GM23248 (cell line): ENCODE data around the gene ZC3H12D. TPM values are rescaled to one million over a fixed set of nuclear protein-coding genes. Genes with fewer than 3 reads are reported as not detected.

Source experiments
- DNase-seq: peaks from one replicate; pipeline ENCODE4 v3.0.0-alpha.2; 2015
- H2AFZ ChIP-seq: fragments of 200-600 bp; sonication (generic); 2 replicates; pipeline ENCODE4 v1.6.1; 2016; ENCODE audit warnings: antibody characterized with exemption
- H3F3A ChIP-seq: fragments of 200-600 bp; sonication (generic); 2 replicates; pipeline ENCODE4 v1.6.1; 2016; ENCODE audit warnings: mild to moderate bottlenecking, antibody characterized with exemption, mixed run types; ENCODE audit not compliant: insufficient read depth
- H3K27ac ChIP-seq: fragments of 200-600 bp; sonication (generic); 2 replicates; pipeline ENCODE4 v1.5.1; 2016; ENCODE audit warnings: mild to moderate bottlenecking
- H3K27me3 ChIP-seq: fragments of 200-600 bp; sonication (generic); replicated peaks from 2 replicates; pipeline ENCODE4 v1.6.1; 2016; ENCODE audit warnings: mild to moderate bottlenecking; ENCODE audit not compliant: insufficient read depth
- H3K36me3 ChIP-seq: fragments of 200-600 bp; sonication (generic); 2 replicates; pipeline ENCODE4 v1.6.1; 2016; ENCODE audit warnings: low read depth, mild to moderate bottlenecking
- H3K4me1 ChIP-seq: fragments of 200-600 bp; sonication (generic); 2 replicates; pipeline ENCODE4 v1.6.1; 2016; ENCODE audit warnings: mild to moderate bottlenecking; ENCODE audit not compliant: insufficient read depth
- H3K4me2 ChIP-seq: fragments of 200-600 bp; sonication (generic); one replicate; pipeline ENCODE4 v1.6.1; 2016; ENCODE audit warnings: mild to moderate bottlenecking; ENCODE audit not compliant: unreplicated experiment
- H3K4me3 ChIP-seq: fragments of 200-600 bp; sonication (generic); 2 replicates; pipeline ENCODE4 v1.5.1; 2016; ENCODE audit warnings: mild to moderate bottlenecking
- H3K79me2 ChIP-seq: fragments of 200-600 bp; sonication (generic); 2 replicates; pipeline ENCODE4 v1.6.1; 2016; ENCODE audit warnings: mild to moderate bottlenecking; ENCODE audit not compliant: insufficient read depth
- H3K9ac ChIP-seq: fragments of 200-600 bp; sonication (generic); 2 replicates; pipeline ENCODE4 v1.6.1; 2016; ENCODE audit warnings: mild to moderate bottlenecking
- H3K9me2 ChIP-seq: fragments of 200-600 bp; sonication (generic); 2 replicates; pipeline ENCODE4 v1.6.1; 2016; ENCODE audit warnings: mixed run types, mild to moderate bottlenecking, moderate library complexity; ENCODE audit not compliant: insufficient read depth
- H3K9me3 ChIP-seq: fragments of 200-600 bp; sonication (generic); one replicate; pipeline ENCODE4 v1.6.1; 2017; ENCODE audit warnings: low read depth
- H4K20me1 ChIP-seq: fragments of 200-600 bp; sonication (generic); 2 replicates; pipeline ENCODE4 v1.6.0; 2016; ENCODE audit not compliant: insufficient read depth
- EZH2 ChIP-seq: fragments of 200-600 bp; sonication (generic); IDR thresholded peaks from 2 replicates; pipeline ENCODE4 v1.6.1; 2018; ENCODE audit warnings: antibody characterized with exemption, mild to moderate bottlenecking; ENCODE audit not compliant: insufficient read depth, poor library complexity, severe bottlenecking
- EZH2phosphoT487 ChIP-seq: fragments of 200-600 bp; sonication (generic); IDR thresholded peaks from 2 replicates; pipeline ENCODE4 v1.6.1; 2018; ENCODE audit warnings: antibody characterized with exemption, moderate library complexity, mild to moderate bottlenecking, low read depth; ENCODE audit not compliant: insufficient read depth
- WGBS, 2 experiments: methylation state at CpG; one replicate each; pipeline ENCODE4 v1.1.6; 2015 to 2017; ENCODE audit warnings: low lambda C conversion rate in 2 of 2, low coverage in 1 of 2; ENCODE audit errors: missing lambda C conversion rate in 2 of 2; 5-methylcytosine and 5-hydroxymethylcytosine counted together
- in situ Hi-C: fragments of 300-500 bp; cut with MboI; formaldehyde crosslinking; loops from 2 replicates; pipeline ENCODE4 v1.15.0; 2020
- polyA plus RNA-seq: library from polyadenylated mRNA; unstranded; fragments of >200 nt; fragmentation: Nextera tagmentation; extraction: Ambion mirVana; gene quantifications from 2 replicates; pipeline ENCODE4 v1.2.1, GENCODE V29; 2016
- total RNA-seq: library from RNA; depleted of rRNA; stranded (reverse); fragments of >200 nt; shearing (Covaris generic); gene quantifications from 2 replicates; pipeline ENCODE4 v1.2.3, GENCODE V29; 2014

Gene ZC3H12D
- total and polyA plus RNA-seq, 2 experiments from 2014 or later: 0.54 TPM; not detected in 1

DNA sequence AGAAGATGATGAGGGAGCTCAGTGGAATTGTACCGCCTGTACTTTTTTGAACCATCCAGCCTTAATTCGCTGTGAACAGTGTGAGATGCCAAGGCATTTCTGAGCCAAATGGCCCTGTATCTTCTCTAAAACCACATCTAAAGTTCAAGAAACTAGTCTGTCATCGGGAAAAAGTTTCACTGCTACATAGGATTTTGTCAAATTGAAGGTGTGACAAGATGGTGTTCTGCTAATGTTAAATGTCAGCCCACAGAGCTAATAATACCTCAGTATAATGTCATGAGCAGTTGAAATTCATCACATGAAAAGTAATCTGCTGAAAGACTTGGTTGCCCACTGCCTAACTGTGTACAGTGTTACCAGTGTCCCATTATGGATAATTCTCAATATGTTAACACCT, 75.2 kb downstream of the ZC3H12D start:
- 86 to 95% methylated on average over 3 of the region's 3 CpGs for WGBS, 2 experiments
- Histone ChIP-seq H3F3A (no peaks in the 10 kb centered on the region), H3K9ac (no peak overlapping the region), H2AFZ (no peak overlapping the region), H3K27me3 (no peaks in the 10 kb centered on the region), H3K4me1 (no peaks in the 10 kb centered on the region), H3K79me2 (no peaks in the 10 kb centered on the region), H3K4me3 (no peak overlapping the region), H3K36me3 (peaks cover 37% of the 10 kb centered on the region), H3K4me2 (no peak overlapping the region), H3K9me3 (no peaks in the 10 kb centered on the region), H3K9me2 (no peaks in the 10 kb centered on the region), H4K20me1 (no peaks in the 10 kb centered on the region), H3K27ac (no peak overlapping the region)
- in situ Hi-C loops: no loop called here
- DNase-seq: no peak
- TF ChIP-seq EZH2phosphoT487: no peak
- TF ChIP-seq EZH2: no peak

DNA sequence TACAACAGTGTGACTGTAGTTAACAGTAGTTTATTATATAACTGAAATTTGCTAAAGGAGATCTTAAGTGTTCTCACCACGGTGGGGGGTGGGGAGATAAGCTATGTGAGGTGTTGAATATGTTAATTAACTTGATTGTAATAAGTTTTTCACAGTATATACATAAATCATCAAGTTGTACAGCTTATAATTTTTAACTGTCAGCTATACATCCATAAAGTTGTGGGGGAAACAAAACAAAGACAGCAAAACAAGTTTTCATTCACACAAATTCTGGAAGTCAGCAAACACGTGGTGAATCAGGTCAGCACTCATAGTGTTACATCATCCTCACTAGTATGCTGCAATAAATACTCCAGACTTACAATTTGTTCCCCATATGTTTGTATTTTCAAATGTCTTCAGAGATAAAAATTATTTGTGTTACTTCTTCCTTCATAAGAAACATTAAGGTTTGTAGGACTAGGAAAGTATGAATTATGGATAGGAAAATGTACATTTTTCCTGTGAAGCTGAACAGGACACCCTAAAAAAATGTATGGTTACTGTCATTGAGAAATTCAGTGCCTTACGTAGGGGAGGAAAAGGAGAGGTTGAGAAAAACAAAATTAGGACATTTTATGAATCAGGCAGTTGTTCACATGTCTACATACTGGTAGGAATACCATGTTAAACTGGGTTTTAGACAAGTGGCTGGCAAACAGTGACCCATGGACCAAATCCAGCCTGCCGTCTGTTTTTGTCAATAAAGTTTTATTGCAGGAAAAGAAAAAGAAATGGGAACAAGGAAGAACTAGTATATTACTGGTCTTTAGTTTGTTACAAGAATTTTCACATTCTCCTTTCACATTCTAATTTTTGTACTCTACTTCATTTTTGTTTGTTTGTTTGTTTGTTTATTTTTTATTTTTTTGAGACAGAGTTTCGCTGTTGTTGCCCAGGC, 78.7 kb downstream of the ZC3H12D start:
- in situ Hi-C loops: no loop called here
- WGBS, 2 experiments: 79 to 83% methylated on average over 5 of the region's 5 CpGs
- no peak overlapping the region for H3K27ac ChIP-seq
- no peaks in the 10 kb centered on the region for H3K9me2 ChIP-seq
- no peaks in the 10 kb centered on the region for H3K79me2 ChIP-seq
- no peak overlapping the region for H3K9ac ChIP-seq
- no peak overlapping the region for H3K4me2 ChIP-seq
- no peak overlapping the region for H2AFZ ChIP-seq
- peak; percentile 63 for DNase-seq
- TF ChIP-seq EZH2: no peak
- no peak for TF ChIP-seq EZH2phosphoT487
- H3K4me3 ChIP-seq: no peak overlapping the region
- no peaks in the 10 kb centered on the region for H3K4me1 ChIP-seq
- H3K9me3 ChIP-seq: no peaks in the 10 kb centered on the region
- no peaks in the 10 kb centered on the region for H4K20me1 ChIP-seq
- H3K36me3 ChIP-seq: peaks cover 60% of the 10 kb centered on the region
- no peaks in the 10 kb centered on the region for H3K27me3 ChIP-seq
- no peaks in the 10 kb centered on the region for H3F3A ChIP-seq

- H3K4me2 ChIP-seq: no peak overlapping the region
- in situ Hi-C loops: no loop called here
- no peaks in the 10 kb centered on the region for H3K9me2 ChIP-seq
- H3K27me3 ChIP-seq: no peaks in the 10 kb centered on the region
- H3K9me3 ChIP-seq: no peaks in the 10 kb centered on the region
- WGBS, 2 experiments: 97 to 98% methylated on average over 3 of the region's 3 CpGs
- H3K36me3 ChIP-seq: peaks cover 75% of the 10 kb centered on the region
- no peaks in the 10 kb centered on the region; the same call in 1 of the 2 replicates for H3K79me2 ChIP-seq
- no peak overlapping the region for H2AFZ ChIP-seq
- TF ChIP-seq EZH2 (no peak), EZH2phosphoT487 (no peak)
- no peaks in the 10 kb centered on the region for H4K20me1 ChIP-seq
- no peak overlapping the region for H3K9ac ChIP-seq
- no peak for DNase-seq
- H3K4me3 ChIP-seq: no peak overlapping the region
- no peak overlapping the region for H3K27ac ChIP-seq
- H3K4me1 ChIP-seq: no peaks in the 10 kb centered on the region
- no peaks in the 10 kb centered on the region for H3F3A ChIP-seq
Observed at GRCh38 chr6:149403534-149403933, 81.3 kb downstream of the ZC3H12D start.

GRCh38 chr6:149400050-149400449, 84.8 kb downstream of the ZC3H12D start, which contains the start of gene SUMO4:
TSS of gene SUMO4 (plus strand) at chr6:149400262. CDS start at chr6:149400392, 130 bp downstream.
- Histone ChIP-seq H4K20me1 (no peaks in the 10 kb centered on the region), H3K27ac (no peak within 1 kb of the TSS), H3K9me3 (no peaks in the 10 kb centered on the region), H2AFZ (no peak within 1 kb of the TSS), H3K4me1 (no peaks in the 10 kb centered on the region), H3K9me2 (no peaks in the 10 kb centered on the region), H3K9ac (no peak within 1 kb of the TSS), H3K27me3 (no peaks in the 10 kb centered on the region), H3K79me2 (peaks cover 35% of the 10 kb centered on the region), H3K36me3 (peaks cover 71% of the 10 kb centered on the region), H3K4me3 (no peak within 1 kb of the TSS), H3F3A (no peaks in the 10 kb centered on the region), H3K4me2 (no peak within 1 kb of the TSS)
- 95 to 97% methylated on average over 11 of the region's 11 CpGs for WGBS, 2 experiments
- TF ChIP-seq EZH2 (no peak), EZH2phosphoT487 (no peak)
- in situ Hi-C loops: no loop called here
- DNase-seq: no peak
